HEK293 (cell line): ENCODE data around the gene WFDC1.
A peak's percentile ranks its signal among the peaks of the same experiment; 100 is the strongest.

Experiments used
- CTCF ChIA-PET: fragments of 350-600 bp; formaldehyde crosslinking; extraction: SDS; loops from one replicate; lab custom pipeline; 2021; ENCODE audit warnings: antibody characterized with exemption; lab: Yijun Ruan, JAX
- POLR2A ChIA-PET: fragments of 300-600 bp; formaldehyde crosslinking; extraction: SDS; loops from one replicate; lab custom pipeline; 2020; ENCODE audit warnings: antibody characterized with exemption, inconsistent platforms; lab: Yijun Ruan, JAX
- H3K27ac ChIP-seq: fragments of 200-500 bp; sonication (Bioruptor generic); 2 replicates; pipeline ENCODE4 v1.5.1; 2014; ENCODE audit warnings: low read depth, low read length, control low read depth, inconsistent platforms; ENCODE audit errors: extremely low read depth
- H3K36me3 ChIP-seq, 2 experiments: fragments of 200-500 bp in 1 of 2; sonication (Bioruptor generic) in 1 of 2; 1 replicate in 1 of 2; 2 replicates in 1 of 2; pipeline ENCODE4 v1.5.1; 2014 to 2017; ENCODE audit warnings: inconsistent platforms in 2 of 2, low read length in 2 of 2; ENCODE audit not compliant: control insufficient read depth in 2 of 2, insufficient read depth in 1 of 2
- H3K4me1 ChIP-seq: fragments of 200-500 bp; sonication (Bioruptor generic); 2 replicates; pipeline ENCODE4 v1.5.1; 2014; ENCODE audit warnings: mild to moderate bottlenecking, low read length, inconsistent platforms; ENCODE audit not compliant: control insufficient read depth, insufficient read depth
- H3K4me3 ChIP-seq: 2 replicates; pipeline ENCODE4 v1.5.1; 2011; ENCODE audit warnings: low read depth, mild to moderate bottlenecking, control low read depth, low read length, moderate library complexity
- H3K9me3 ChIP-seq: fragments of 200-500 bp; sonication (Bioruptor generic); 2 replicates; pipeline ENCODE4 v1.5.1; 2014; ENCODE audit warnings: low read depth, low read length, inconsistent platforms; ENCODE audit not compliant: control insufficient read depth, insufficient read depth
- BCL11A ChIP-seq: fragments of 450-650 bp; formaldehyde crosslinking; IDR thresholded peaks from 2 replicates; pipeline ENCODE4 v1.5.1; 2016; ENCODE audit warnings: low read depth, missing biosample characterization, missing genetic modification characterization
- FEZF1 ChIP-seq: fragments of 450-650 bp; formaldehyde crosslinking; IDR thresholded peaks from 2 replicates; pipeline ENCODE4 v1.5.1; 2016; ENCODE audit warnings: missing biosample characterization, missing genetic modification characterization
- GLIS1 ChIP-seq: fragments of 450-650 bp; formaldehyde crosslinking; IDR thresholded peaks from 2 replicates; pipeline ENCODE4 v1.5.1; 2016; ENCODE audit warnings: missing biosample characterization, missing genetic modification characterization
- HOXA7 ChIP-seq: sonication (generic); formaldehyde crosslinking; IDR thresholded peaks from 2 replicates; pipeline ENCODE4 v1.8.1; 2022; ENCODE audit warnings: missing genetic modification reagents, borderline replicate concordance
- KLF8 ChIP-seq: fragments of 450-650 bp; formaldehyde crosslinking; IDR thresholded peaks from 2 replicates; pipeline ENCODE4 v1.5.1; 2016; ENCODE audit warnings: missing biosample characterization, missing genetic modification characterization
- MYNN ChIP-seq: fragments of 450-650 bp; formaldehyde crosslinking; IDR thresholded peaks from 2 replicates; pipeline ENCODE4 v1.5.1; 2016; ENCODE audit warnings: missing biosample characterization, missing genetic modification characterization, borderline replicate concordance
- SALL2 ChIP-seq: fragments of 450-650 bp; formaldehyde crosslinking; IDR thresholded peaks from 2 replicates; pipeline ENCODE4 v1.5.0; 2017; ENCODE audit warnings: missing biosample characterization, mild to moderate bottlenecking, missing genetic modification characterization, borderline replicate concordance
- TRIM28 ChIP-seq: IDR thresholded peaks from 2 replicates; pipeline ENCODE4 v1.6.1; 2011; ENCODE audit warnings: low read length, control low read depth, borderline replicate concordance
- YY1 ChIP-seq: fragments of 450-650 bp; formaldehyde crosslinking; IDR thresholded peaks from 2 replicates; pipeline ENCODE4 v1.5.1; 2018; ENCODE audit warnings: missing biosample characterization, missing genetic modification characterization
- ZBTB17 ChIP-seq: fragments of 450-650 bp; formaldehyde crosslinking; IDR thresholded peaks from 2 replicates; pipeline ENCODE4 v1.5.1; 2016; ENCODE audit warnings: missing biosample characterization, missing genetic modification characterization
- ZBTB21 ChIP-seq: fragments of 450-650 bp; formaldehyde crosslinking; IDR thresholded peaks from 2 replicates; pipeline ENCODE4 v1.5.1; 2017; ENCODE audit warnings: missing biosample characterization, missing genetic modification characterization
- ZIC2 ChIP-seq: fragments of 450-650 bp; formaldehyde crosslinking; IDR thresholded peaks from 2 replicates; pipeline ENCODE4 v1.5.1; 2016; ENCODE audit warnings: missing biosample characterization, missing genetic modification characterization
- ZNF121 ChIP-seq: fragments of 450-650 bp; formaldehyde crosslinking; IDR thresholded peaks from 2 replicates; pipeline ENCODE4 v1.5.1; 2016; ENCODE audit warnings: missing biosample characterization, missing genetic modification characterization
- ZNF16 ChIP-seq: fragments of 450-650 bp; formaldehyde crosslinking; IDR thresholded peaks from 2 replicates; pipeline ENCODE4 v1.5.1; 2016; ENCODE audit warnings: low read depth, missing biosample characterization, missing genetic modification characterization
- ZNF23 ChIP-seq: fragments of 450-650 bp; formaldehyde crosslinking; IDR thresholded peaks from 2 replicates; pipeline ENCODE4 v1.5.1; 2016; ENCODE audit warnings: missing biosample characterization, missing genetic modification characterization, borderline replicate concordance
- ZNF24 ChIP-seq: fragments of 450-650 bp; formaldehyde crosslinking; IDR thresholded peaks from 2 replicates; pipeline ENCODE4 v1.5.1; 2016; ENCODE audit warnings: missing biosample characterization, missing genetic modification characterization
- ZNF292 ChIP-seq: fragments of 450-650 bp; formaldehyde crosslinking; IDR thresholded peaks from 2 replicates; pipeline ENCODE4 v1.5.1; 2016; ENCODE audit warnings: low read depth, missing biosample characterization, missing genetic modification characterization, borderline replicate concordance
- ZNF366 ChIP-seq: fragments of 450-650 bp; formaldehyde crosslinking; conservative IDR thresholded peaks from 2 replicates; pipeline ENCODE4 v1.5.1; 2016; ENCODE audit warnings: missing biosample characterization, missing genetic modification characterization
- ZNF398 ChIP-seq: fragments of 450-650 bp; formaldehyde crosslinking; IDR thresholded peaks from 2 replicates; pipeline ENCODE4 v1.5.1; 2017; ENCODE audit warnings: missing biosample characterization, missing genetic modification characterization
- ZNF529 ChIP-seq: fragments of 450-650 bp; formaldehyde crosslinking; IDR thresholded peaks from 2 replicates; pipeline ENCODE4 v1.5.1; 2017; ENCODE audit warnings: missing genetic modification characterization, missing biosample characterization; ENCODE audit not compliant: insufficient replicate concordance
- ZNF530 ChIP-seq: fragments of 450-650 bp; formaldehyde crosslinking; IDR thresholded peaks from 2 replicates; pipeline ENCODE4 v1.5.1; 2016; ENCODE audit warnings: low read depth, missing biosample characterization, missing genetic modification characterization
- ZNF548 ChIP-seq: fragments of 450-650 bp; formaldehyde crosslinking; IDR thresholded peaks from 2 replicates; pipeline ENCODE4 v1.5.1; 2016; ENCODE audit warnings: missing biosample characterization, missing genetic modification characterization
- ZNF560 ChIP-seq: fragments of 450-650 bp; formaldehyde crosslinking; IDR thresholded peaks from 2 replicates; pipeline ENCODE4 v1.5.1; 2017; ENCODE audit warnings: missing biosample characterization, missing genetic modification characterization, borderline replicate concordance
- ZNF585B ChIP-seq: fragments of 450-650 bp; formaldehyde crosslinking; IDR thresholded peaks from 2 replicates; pipeline ENCODE4 v1.5.1; 2016; ENCODE audit warnings: missing biosample characterization, missing genetic modification characterization
- ZNF747 ChIP-seq: fragments of 450-650 bp; formaldehyde crosslinking; IDR thresholded peaks from 2 replicates; pipeline ENCODE4 v1.5.1; 2016; ENCODE audit warnings: missing biosample characterization, missing genetic modification characterization
- ZNF785 ChIP-seq: fragments of 450-650 bp; formaldehyde crosslinking; IDR thresholded peaks from 2 replicates; pipeline ENCODE4 v1.5.1; 2016; ENCODE audit warnings: missing biosample characterization, missing genetic modification characterization
- ZSCAN23 ChIP-seq: fragments of 450-650 bp; formaldehyde crosslinking; IDR thresholded peaks from 2 replicates; pipeline ENCODE4 v1.5.1; 2016; ENCODE audit warnings: missing biosample characterization, missing genetic modification characterization

WFDC1 gene

DNA sequence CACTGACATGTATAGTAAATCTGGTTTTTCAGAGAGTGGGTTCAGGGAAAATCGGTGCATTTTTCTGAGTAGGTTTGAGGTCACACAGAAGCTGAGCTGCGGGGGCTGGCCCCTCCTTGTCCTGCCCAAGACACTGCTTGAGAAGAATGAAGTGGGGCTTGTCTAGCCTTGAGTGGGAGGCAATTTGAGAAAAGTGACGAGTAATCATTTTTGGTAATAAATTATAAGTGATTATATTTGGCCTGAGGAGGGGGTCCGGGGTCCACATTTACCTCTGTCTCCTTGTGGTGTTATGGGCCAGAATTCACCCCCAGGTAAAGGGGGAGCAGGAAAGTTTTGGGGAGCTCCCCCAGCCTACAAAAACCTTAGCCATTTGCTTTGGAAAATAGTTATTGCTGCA, 28.1 kb downstream of the WFDC1 start (continued):
- no peak for TF ChIP-seq ZNF398

- no peaks in the 10 kb centered on the region for H3K9me3 ChIP-seq
- H3K27ac ChIP-seq: no peak overlapping the region
- no peak overlapping the region for H3K4me3 ChIP-seq
- ChIA-PET POLR2A (no interaction called here), CTCF (no interaction called here)
- no peaks in the 10 kb centered on the region for H3K4me1 ChIP-seq
- no peaks in the 10 kb centered on the region for H3K36me3 ChIP-seq
- TF ChIP-seq ZNF530 (tag by site-specific recombination) (no peak), SALL2 (tag by site-specific recombination) (no peak), MYNN (tag by site-specific recombination) (no peak), ZNF16 (tag by site-specific recombination) (no peak), ZNF121 (tag by site-specific recombination) (no peak)
These were observed 28.9 kb downstream of the WFDC1 start for GRCh38 chr16:84323606-84324005.

DNA sequence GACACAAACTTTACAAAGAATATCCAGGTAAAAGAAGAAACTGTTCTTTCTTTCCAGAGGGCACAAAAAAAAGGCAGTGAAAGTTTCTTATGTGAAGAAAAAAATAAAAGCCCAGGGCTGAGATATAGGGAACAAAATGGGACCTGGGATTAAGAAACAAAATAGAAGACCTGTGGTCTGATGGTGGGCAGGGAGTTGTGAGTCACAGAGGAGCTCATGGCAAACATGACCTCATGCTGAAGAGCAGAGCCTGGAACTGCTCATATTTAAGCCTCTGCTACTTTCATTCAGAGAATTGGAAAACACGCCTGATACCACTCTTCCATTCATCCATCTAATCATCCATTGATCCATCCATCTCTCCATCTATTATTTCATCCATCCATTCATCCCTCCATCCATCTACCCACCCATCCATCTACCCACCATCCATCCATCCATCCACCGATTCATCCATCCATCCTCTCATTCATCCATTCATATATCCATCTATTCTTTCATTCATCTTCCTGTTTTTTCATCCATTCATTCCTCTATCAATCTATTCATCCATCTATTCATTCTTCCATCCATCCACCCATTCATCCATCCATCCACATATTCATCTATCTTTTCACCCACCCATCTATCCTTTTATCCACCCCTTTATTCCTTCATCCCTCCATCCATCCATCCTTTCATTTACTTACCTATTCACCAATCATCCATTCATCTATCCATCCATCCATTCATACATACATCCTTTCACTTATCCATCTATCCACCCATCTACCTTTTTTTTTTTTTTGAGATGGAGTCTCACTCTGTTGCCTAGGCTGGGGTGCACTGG, 30.0 kb downstream of the WFDC1 start:
- no peaks in the 10 kb centered on the region for H3K36me3 ChIP-seq
- H3K27ac ChIP-seq: no peak overlapping the region
- CTCF ChIA-PET: no interaction called here
- no peak overlapping the region for H3K4me3 ChIP-seq
- no peaks in the 10 kb centered on the region for H3K4me1 ChIP-seq
- no peak for TF ChIP-seq YY1 (tag by site-specific recombination)
- peak; percentile 94 for TF ChIP-seq ZBTB17 (tag by site-specific recombination)
- 0 out of 2 replicates have a peak, but pooled peaks have one; percentile 14 for TF ChIP-seq ZBTB21 (tag by site-specific recombination)
- TF ChIP-seq ZNF366 (tag by site-specific recombination): peak; percentile 96
- TF ChIP-seq ZNF785: 0 out of 2 replicates have a peak, but pooled peaks have one; percentile 28
- POLR2A ChIA-PET: no interaction called here
- H3K9me3 ChIP-seq: no peaks in the 10 kb centered on the region

GRCh38 chr16:84326545-84326944, 31.9 kb downstream of the WFDC1 start:
- Histone ChIP-seq H3K4me3 (no peak overlapping the region), H3K9me3 (no peaks in the 10 kb centered on the region), H3K36me3 (no peaks in the 10 kb centered on the region), H3K4me1 (no peaks in the 10 kb centered on the region), H3K27ac (no peak overlapping the region)
- CTCF ChIA-PET: interaction anchor here (0.6 kb wide), 1 partner anchor 49 kb away, joined by 3 read pairs; no protein-coding TSS in a partner anchor
- POLR2A ChIA-PET: no interaction called here
- TF ChIP-seq ZNF16 (tag by site-specific recombination) (no peak), ZNF585B (no peak), ZNF747 (tag by site-specific recombination) (no peak), ZNF560 (tag by site-specific recombination) (no peak), KLF8 (no peak), ZNF529 (tag by site-specific recombination) (no peak), ZNF292 (tag by site-specific recombination) (no peak), GLIS1 (tag by site-specific recombination) (peak; percentile 60), ZNF398 (peak; percentile 41; the same call in 1 of the 2 replicates), ZNF366 (tag by site-specific recombination) (no peak), BCL11A (tag by site-specific recombination) (no peak), HOXA7 (CRISPR knock-in tag) (no peak), TRIM28 (no peak), ZNF548 (tag by site-specific recombination) (no peak), ZNF23 (tag by site-specific recombination) (no peak), ZNF24 (tag by site-specific recombination) (no peak), ZSCAN23 (tag by site-specific recombination) (no peak), ZIC2 (tag by site-specific recombination) (peak; percentile 50; the same call in 1 of the 2 replicates), FEZF1 (tag by site-specific recombination) (no peak)
